ENCODE results near the gene ATP6V1D. TPM values are rescaled to one million over a fixed set of nuclear protein-coding genes. Genes with fewer than 3 reads are reported as not detected.

The ATP6V1D gene
- polyA plus RNA-seq, 2 of the 4 experiments (the other 2 are of a cell fraction) = 81.7 to 104 TPM

DNA sequence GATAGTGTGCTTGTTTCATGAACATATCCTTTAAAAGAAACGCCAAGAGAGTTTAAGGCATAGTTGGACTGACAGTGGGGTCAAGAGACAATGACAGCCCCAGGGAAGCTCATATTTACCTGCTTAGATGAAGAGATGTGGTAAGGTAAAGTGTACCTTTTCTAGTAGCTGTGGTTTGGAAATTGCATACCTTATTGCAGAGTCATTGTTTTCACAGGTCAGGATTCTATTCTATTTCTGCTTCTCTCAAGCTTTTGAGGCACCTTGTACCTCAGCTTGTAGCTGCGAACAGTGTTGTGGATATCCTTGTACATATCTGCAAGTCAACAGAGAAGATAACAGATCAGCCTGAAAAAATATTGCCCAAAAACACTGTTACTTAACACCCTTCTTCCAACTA, 47.7 kb downstream of the ATP6V1D start:
- DNase-seq (ENCODE audit: low read depth in 1 of 2, low spot score in 1 of 2) (no peak), ATAC-seq (no peak), FAIRE-seq (no peak)
- H3K4me3 ChIP-seq = no peak overlapping the region
- no peaks in the 10 kb centered on the region for H3K9me3 ChIP-seq
- POLR2A ChIA-PET = no interaction called here
- H3K4me1 ChIP-seq = no peaks in the 10 kb centered on the region
- WGBS (ENCODE audit: missing lambda C conversion rate) = 90% methylated on average over 2 of the region's 2 CpGs
- H3K27ac ChIP-seq = no peak overlapping the region
- H3K4me2 ChIP-seq = no peak overlapping the region
- CTCF ChIA-PET = interaction anchor here (0.6 kb wide), 1 partner anchor 150 kb away, joined by 3 read pairs; no protein-coding TSS in a partner anchor
- TF ChIP-seq RAD21 (conservative IDR thresholded peaks at IDR 0.05 in 1 of 2, IDR thresholded peaks at IDR 0.05 in 1 of 2) (no peak), EP300 (IDR thresholded peaks at IDR 0.05) (no peak), CHD4 (IDR thresholded peaks at IDR 0.05; ENCODE audit: borderline replicate concordance) (no peak), MAZ (IDR thresholded peaks at IDR 0.05; ENCODE audit: borderline replicate concordance, low read depth, low read length) (no peak), RARB (CRISPR knock-in tag; IDR thresholded peaks at IDR 0.05) (no peak), GATA3 (IDR thresholded peaks at IDR 0.05; ENCODE audit: borderline replicate concordance) (no peak)

Small RNA genes lying within 50 kb of the gene (small RNA-seq; reads per million reads assigned to genes)
- gene RF00019 = 0 reads per million in 6 experiments

Other genes starting within 250 kb of the ATP6V1D start
- gene GARIN2, start 170.4 kb downstream of the ATP6V1D start, polyA plus RNA-seq (2011; rRNA removed) = not detected in 2 replicates
- gene GARIN2, start 170.4 kb downstream of the ATP6V1D start, polyA plus RNA-seq (2017; fragmentation: RNase III; extraction: RNeasy Plus Mini Kit Qiagen cat#74134 plus additional on column Dnase treatment) = 0.12 TPM in 1 of 3 replicates, not detected in the others
- 25.2 and 32.6 TPM in 2 replicates for gene PALS1, start 118.4 kb downstream of the ATP6V1D start, polyA plus RNA-seq (2011; rRNA removed)
- 23.4 to 26.8 TPM (median 26.6 TPM) in 3 replicates for gene PALS1, start 118.4 kb downstream of the ATP6V1D start, polyA plus RNA-seq (2017; fragmentation: RNase III; extraction: RNeasy Plus Mini Kit Qiagen cat#74134 plus additional on column Dnase treatment)
- 192 and 393 TPM in 2 replicates for gene EIF2S1, start 524 bp upstream of the ATP6V1D start, polyA plus RNA-seq (2011; rRNA removed)
- 385 to 465 TPM (median 404 TPM) in 3 replicates for gene EIF2S1, start 524 bp upstream of the ATP6V1D start, polyA plus RNA-seq (2017; fragmentation: RNase III; extraction: RNeasy Plus Mini Kit Qiagen cat#74134 plus additional on column Dnase treatment)
- 14.7 and 15.1 TPM in 2 replicates for gene PLEK2, start 52.4 kb upstream of the ATP6V1D start, polyA plus RNA-seq (2011; rRNA removed)
- gene PLEK2, start 52.4 kb upstream of the ATP6V1D start, polyA plus RNA-seq (2017; fragmentation: RNase III; extraction: RNeasy Plus Mini Kit Qiagen cat#74134 plus additional on column Dnase treatment) = 13.0 to 16.1 TPM (median 14.6 TPM) in 3 replicates
- gene TMEM229B, start 128.9 kb upstream of the ATP6V1D start, polyA plus RNA-seq (2011; rRNA removed) = 0.19 and 0.28 TPM in 2 replicates
- 0.22 to 0.40 TPM (median 0.31 TPM) in 3 replicates for gene TMEM229B, start 128.9 kb upstream of the ATP6V1D start, polyA plus RNA-seq (2017; fragmentation: RNase III; extraction: RNeasy Plus Mini Kit Qiagen cat#74134 plus additional on column Dnase treatment)
- 5.1 and 6.7 TPM in 2 replicates for gene PLEKHH1, start 173.5 kb upstream of the ATP6V1D start, polyA plus RNA-seq (2011; rRNA removed)
- gene PLEKHH1, start 173.5 kb upstream of the ATP6V1D start, polyA plus RNA-seq (2017; fragmentation: RNase III; extraction: RNeasy Plus Mini Kit Qiagen cat#74134 plus additional on column Dnase treatment) = 3.2 to 3.9 TPM (median 3.5 TPM) in 3 replicates
- gene PIGH, start 240.5 kb upstream of the ATP6V1D start, polyA plus RNA-seq (2011; rRNA removed) = 37.2 and 46.2 TPM in 2 replicates
- 19.3 to 21.1 TPM (median 20.1 TPM) in 3 replicates for gene PIGH, start 240.5 kb upstream of the ATP6V1D start, polyA plus RNA-seq (2017; fragmentation: RNase III; extraction: RNeasy Plus Mini Kit Qiagen cat#74134 plus additional on column Dnase treatment)